Thyroid gland (tissue), 4 donors: ENCODE results near the gene CCDC78.
"Not testable (repeated sequence)": the region's sequence is repeated elsewhere in the genome, so short reads cannot be mapped to it uniquely, and the experiment has no call there.

Experiments
- CTCF ChIP-seq, 6 experiments: fragments of 200-600 bp in 3 of 6; fragments of 450-650 bp in 3 of 6; sonication (generic) in 3 of 6; IDR thresholded peaks; one replicate each; pipeline ENCODE4 v1.5.1; 2016 to 2019; ENCODE audit warnings: antibody characterized with exemption in 6 of 6, mild to moderate bottlenecking in 2 of 6, inconsistent platforms in 1 of 6, moderate library complexity in 1 of 6
- POLR2A ChIP-seq, 2 donors: fragments of 450-650 bp; IDR thresholded peaks; one replicate each; pipeline ENCODE4 v1.6.1; 2017; ENCODE audit warnings: antibody characterized with exemption in 2 of 2, mild to moderate bottlenecking in 2 of 2, moderate library complexity in 1 of 2

DNA sequence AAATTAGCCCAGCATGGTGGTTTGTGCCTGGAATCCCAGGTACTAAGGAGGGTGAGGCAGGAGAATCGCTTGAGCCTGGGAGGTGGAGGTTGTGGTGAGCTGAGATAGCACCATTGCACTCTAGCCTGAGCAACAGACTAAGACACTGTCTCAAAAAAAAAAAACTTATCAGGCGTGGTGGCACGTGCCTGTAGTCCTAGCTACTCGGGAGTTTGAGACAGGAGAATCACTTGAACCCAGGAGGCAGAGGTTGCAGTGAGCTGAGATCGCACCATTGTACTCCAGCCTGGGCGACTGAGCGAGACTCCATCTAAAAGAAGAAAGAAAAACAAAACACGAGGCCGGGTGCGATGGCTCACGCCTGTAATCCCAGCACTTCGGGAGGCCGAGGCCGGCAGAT, 16.7 kb upstream of the CCDC78 start:
- TF ChIP-seq CTCF, POLR2A (IDR thresholded peaks at IDR 0.05): not testable (repeated sequence)
